ENCODE measurements around the gene KRT72.

DNA sequence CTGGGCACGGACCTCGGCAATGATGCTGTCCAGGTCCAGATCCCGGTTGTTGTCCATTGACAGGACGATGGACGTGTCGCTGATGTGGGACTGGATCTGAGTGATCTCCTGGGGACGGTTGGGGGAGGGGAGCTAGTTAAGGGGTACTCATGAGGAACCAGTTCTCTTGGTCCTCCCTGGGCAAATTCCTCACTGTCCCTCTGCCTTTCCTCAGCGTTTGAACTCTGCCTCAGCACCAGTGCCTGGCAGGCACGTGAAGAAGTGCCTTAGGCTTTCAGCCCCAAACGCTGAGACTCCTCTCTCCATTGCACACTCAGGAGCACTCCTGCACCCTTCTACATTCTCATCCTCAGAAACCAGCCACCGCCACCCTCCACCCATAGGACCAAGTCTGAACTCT, 9.7 kb downstream of the KRT72 start:
- TF ChIP-seq, protein P1, sequence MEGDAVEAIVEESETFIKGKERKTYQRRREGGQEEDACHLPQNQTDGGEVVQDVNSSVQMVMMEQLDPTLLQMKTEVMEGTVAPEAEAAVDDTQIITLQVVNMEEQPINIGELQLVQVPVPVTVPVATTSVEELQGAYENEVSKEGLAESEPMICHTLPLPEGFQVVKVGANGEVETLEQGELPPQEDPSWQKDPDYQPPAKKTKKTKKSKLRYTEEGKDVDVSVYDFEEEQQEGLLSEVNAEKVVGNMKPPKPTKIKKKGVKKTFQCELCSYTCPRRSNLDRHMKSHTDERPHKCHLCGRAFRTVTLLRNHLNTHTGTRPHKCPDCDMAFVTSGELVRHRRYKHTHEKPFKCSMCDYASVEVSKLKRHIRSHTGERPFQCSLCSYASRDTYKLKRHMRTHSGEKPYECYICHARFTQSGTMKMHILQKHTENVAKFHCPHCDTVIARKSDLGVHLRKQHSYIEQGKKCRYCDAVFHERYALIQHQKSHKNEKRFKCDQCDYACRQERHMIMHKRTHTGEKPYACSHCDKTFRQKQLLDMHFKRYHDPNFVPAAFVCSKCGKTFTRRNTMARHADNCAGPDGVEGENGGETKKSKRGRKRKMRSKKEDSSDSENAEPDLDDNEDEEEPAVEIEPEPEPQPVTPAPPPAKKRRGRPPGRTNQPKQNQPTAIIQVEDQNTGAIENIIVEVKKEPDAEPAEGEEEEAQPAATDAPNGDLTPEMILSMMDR (IDR thresholded peaks at IDR 0.05 in 4 of 5, conservative IDR thresholded peaks at IDR 0.05 in 1 of 5) = no peak
- no peak for TF ChIP-seq POLR2A (IDR thresholded peaks at IDR 0.05)
